Peyer's patch (tissue), 4 donors: ENCODE data around the gene MEST.

ENCODE experiments used
- CTCF ChIP-seq, 6 experiments: fragments of 450-650 bp in 4 of 6; fragments of 200-600 bp in 2 of 6; sonication (generic) in 1 of 6; IDR thresholded peaks; one replicate each; pipeline ENCODE4 v1.5.1; 2017 to 2019; ENCODE audit warnings: antibody characterized with exemption in 6 of 6, mild to moderate bottlenecking in 3 of 6, moderate library complexity in 1 of 6
- POLR2A ChIP-seq, 2 donors: fragments of 450-650 bp; IDR thresholded peaks; one replicate each; pipeline ENCODE4 v1.5.1; 2017; ENCODE audit warnings: antibody characterized with exemption in 2 of 2, mild to moderate bottlenecking in 2 of 2, moderate library complexity in 2 of 2

- TF ChIP-seq CTCF (IDR thresholded peaks at IDR 0.05): no peak
- no peak for TF ChIP-seq POLR2A (IDR thresholded peaks at IDR 0.05)
These were observed 61.6 kb downstream of the MEST start for GRCh38 chr7:130553398-130554029.
